GM04504 (cell line): Measurements from ENCODE around the gene CACNA1G.

ENCODE experiments used
- DNase-seq: peaks from one replicate; pipeline ENCODE4 v3.0.0-alpha.2; 2012; ENCODE audit warnings: low read depth

Gene CACNA1G

GRCh38 chr17:50560185-50560824 is at the start of gene CACNA1G:
Gene CACNA1G (plus strand): TSS chr17:50560715. CDS start chr17:50561460, 745 bp downstream.
- peak; percentile 44 for DNase-seq

GRCh38 chr17:50511058-50511457 is 49.5 kb upstream of the CACNA1G start:
- no peak for DNase-seq

GRCh38 chr17:50513495-50513894 is 47.0 kb upstream of the CACNA1G start:
- DNase-seq, result no peak

- DNase-seq, result no peak
Measured at GRCh38 chr17:50514388-50514787, 46.1 kb upstream of the CACNA1G start.

GRCh38 chr17:50514936-50515702 is 45.4 kb upstream of the CACNA1G start:
- DNase-seq, result no peak

GRCh38 chr17:50517011-50517410 is 43.5 kb upstream of the CACNA1G start:
- no peak for DNase-seq

GRCh38 chr17:50517504-50518383 is 42.8 kb upstream of the CACNA1G start:
- DNase-seq, result no peak

- no peak for DNase-seq
Measured at GRCh38 chr17:50518384-50519023, 42.0 kb upstream of the CACNA1G start.

- no peak for DNase-seq
Measured at GRCh38 chr17:50519141-50519834, 41.2 kb upstream of the CACNA1G start.

- DNase-seq, result no peak
Measured at GRCh38 chr17:50520483-50520882, 40.0 kb upstream of the CACNA1G start.

GRCh38 chr17:50521514-50521913 is 39.0 kb upstream of the CACNA1G start:
- no peak for DNase-seq

- no peak for DNase-seq
Measured at GRCh38 chr17:50522766-50523165, 37.7 kb upstream of the CACNA1G start.

GRCh38 chr17:50523208-50523607 is 37.3 kb upstream of the CACNA1G start:
- DNase-seq, result no peak

- no peak for DNase-seq
Measured at GRCh38 chr17:50524838-50525237, 35.7 kb upstream of the CACNA1G start.

- DNase-seq, result no peak
Measured at GRCh38 chr17:50527155-50527762, 33.3 kb upstream of the CACNA1G start.

- DNase-seq, result no peak
Measured at GRCh38 chr17:50527949-50528474, 32.5 kb upstream of the CACNA1G start.

- no peak for DNase-seq
Measured at GRCh38 chr17:50529849-50530248, 30.7 kb upstream of the CACNA1G start.

GRCh38 chr17:50531428-50532025 is 29.0 kb upstream of the CACNA1G start:
- DNase-seq, result no peak

GRCh38 chr17:50532452-50533024 is 28.0 kb upstream of the CACNA1G start, which contains the start of gene EPN3:
Gene EPN3 (plus strand): TSS chr17:50532735. CDS start chr17:50536557, 3,822 bp downstream.
- no peak for DNase-seq

GRCh38 chr17:50533185-50533584 is 27.3 kb upstream of the CACNA1G start:
- DNase-seq, result no peak
